HepG2 (cell line): ENCODE measurements around the gene PDLIM4. TPM values are rescaled to one million over a fixed set of nuclear protein-coding genes. Genes with fewer than 3 reads are reported as not detected.

ENCODE experiments used
- ATAC-seq: fragments of 200-7000 bp; cut with Tn5 transposase; 3 replicates; pipeline ENCODE4 v1.9.1; 2020; ENCODE audit warnings: mild to moderate bottlenecking, moderate library complexity
- BruUV-seq: library from RNA; stranded (reverse); fragments of 400-500 nt; replicated peaks from 2 replicates; lab custom pipeline; 2021; lab: Mats Ljungman, UMichigan
- CTCF ChIA-PET: fragments of 300-600 bp; formaldehyde crosslinking; extraction: SDS; loops from one replicate; lab custom pipeline; 2021; ENCODE audit warnings: low total read pairs, inconsistent platforms, low intra/inter-chr PET ratio; lab: Yijun Ruan, JAX
- POLR2A ChIA-PET: fragments of 350-600 bp; sonication (Branson Sonifier 250); formaldehyde crosslinking; loops from one replicate; lab custom pipeline; 2020; ENCODE audit warnings: antibody characterized with exemption, inconsistent platforms; lab: Yijun Ruan, JAX
- DNase-seq: peaks from one replicate; pipeline ENCODE4 v3.0.0-alpha.2; 2015; ENCODE audit warnings: low spot score
- FAIRE-seq: peaks from 3 replicates; lab custom pipeline; 2011; peaks lifted over from hg19 to GRCh38; lab: Jason Lieb, UNC
- H2AFZ ChIP-seq: one replicate; pipeline ENCODE4 v1.6.1; 2011; ENCODE audit warnings: low read length, inconsistent platforms
- H3K27ac ChIP-seq: fragments of 300-600 bp; 3 replicates; pipeline ENCODE4 v1.8.0; 2011; ENCODE audit warnings: mixed run types, mild to moderate bottlenecking, mixed read lengths, low read length, inconsistent platforms; ENCODE audit not compliant: insufficient read depth; ENCODE audit errors: extremely low read length
- H3K27me3 ChIP-seq, 2 experiments: fragments of 200-600 bp in 1 of 2; 2 replicates in 1 of 2; 3 replicates in 1 of 2; pipeline versions ENCODE4 v1.6.0 to v1.8.0; 2011; ENCODE audit warnings: low read length in 2 of 2, mild to moderate bottlenecking in 2 of 2, moderate library complexity in 2 of 2, inconsistent platforms in 1 of 2; ENCODE audit not compliant: insufficient read depth in 2 of 2, control insufficient read depth in 1 of 2
- H3K36me3 ChIP-seq, 2 experiments: fragments of 200-600 bp in 1 of 2; replicated peaks in 1 of 2; 2 replicates in 1 of 2; 3 replicates in 1 of 2; pipeline versions ENCODE4 v1.5.1 to v1.8.0; 2011; ENCODE audit warnings: low read length in 2 of 2, inconsistent platforms in 1 of 2; ENCODE audit not compliant: insufficient read depth in 2 of 2, control insufficient read depth in 1 of 2
- H3K4me1 ChIP-seq: 2 replicates; pipeline ENCODE4 v1.5.1; 2012; ENCODE audit warnings: low read length, inconsistent platforms; ENCODE audit not compliant: insufficient read depth
- H3K4me2 ChIP-seq: 2 replicates; pipeline ENCODE4 v1.6.0; 2011; ENCODE audit warnings: low read depth, low read length, inconsistent platforms
- H3K4me3 ChIP-seq, 3 experiments: fragments of 200-600 bp in 1 of 3; sonication (generic), shearing (Covaris generic) in 1 of 3; replicated peaks in 1 of 3; 2 replicates each; pipeline ENCODE4 v1.5.1; 2011 to 2016; ENCODE audit warnings: low read length in 3 of 3, inconsistent platforms in 2 of 3, low read depth in 2 of 3, mild to moderate bottlenecking in 2 of 3, control low read depth in 1 of 3, mixed read lengths in 1 of 3; ENCODE audit not compliant: insufficient read depth in 1 of 3
- H3K79me2 ChIP-seq: one replicate; pipeline ENCODE4 v1.6.1; 2011; ENCODE audit warnings: low read length, inconsistent platforms; ENCODE audit not compliant: insufficient read depth
- H3K9ac ChIP-seq: 2 replicates; pipeline ENCODE4 v1.6.0; 2011; ENCODE audit warnings: mild to moderate bottlenecking, low read depth, low read length, inconsistent platforms; ENCODE audit not compliant: insufficient read depth
- H3K9me3 ChIP-seq: 2 replicates; pipeline ENCODE4 v1.5.1; 2012; ENCODE audit warnings: mild to moderate bottlenecking, low read length
- H4K20me1 ChIP-seq: 2 replicates; pipeline ENCODE4 v1.6.0; 2011; ENCODE audit warnings: inconsistent platforms, mild to moderate bottlenecking, low read length, moderate library complexity; ENCODE audit not compliant: insufficient read depth
- AGO2 ChIP-seq: fragments of 200-400 bp; formaldehyde crosslinking; optimal IDR thresholded peaks from 2 replicates; pipeline ENCODE3; 2017; ENCODE audit warnings: mild to moderate bottlenecking, low read depth, low read length, moderate library complexity
- BORCS8-MEF2B ChIP-seq: sonication (generic); formaldehyde crosslinking; IDR thresholded peaks from 2 replicates; pipeline ENCODE4 v1.8.0; 2022; ENCODE audit warnings: mild to moderate bottlenecking, missing genetic modification reagents
- ELF1 ChIP-seq: sonication (generic); formaldehyde crosslinking; IDR thresholded peaks from 2 replicates; pipeline ENCODE4 v1.4.0; 2020; ENCODE audit warnings: missing genetic modification reagents
- FUBP1 ChIP-seq: sonication (generic); formaldehyde crosslinking; IDR thresholded peaks from 2 replicates; pipeline ENCODE4 v1.5.1; 2020; ENCODE audit warnings: missing genetic modification reagents, mild to moderate bottlenecking, borderline replicate concordance
- IKZF5 ChIP-seq: IDR thresholded peaks from 2 replicates; pipeline ENCODE4 v1.6.1; 2018; ENCODE audit warnings: missing genetic modification reagents, mild to moderate bottlenecking, missing compliant biosample characterization
- RARA ChIP-seq: IDR thresholded peaks from 2 replicates; pipeline ENCODE4 v1.6.1; 2016; ENCODE audit warnings: missing genetic modification reagents, missing compliant biosample characterization
- SAP130 ChIP-seq: IDR thresholded peaks from 2 replicates; pipeline ENCODE4 v1.6.1; 2016; ENCODE audit warnings: low read depth
- SCMH1 ChIP-seq: sonication (generic); formaldehyde crosslinking; IDR thresholded peaks from 2 replicates; pipeline ENCODE4 v1.9.0; 2021; ENCODE audit warnings: missing genetic modification reagents, mild to moderate bottlenecking, borderline replicate concordance
- TCF12 ChIP-seq, 2 experiments: fragments of 450-650 bp in 1 of 2; sonication (generic) in 1 of 2; formaldehyde crosslinking in 1 of 2; IDR thresholded peaks; 2 replicates each; pipeline versions ENCODE4 v1.6.1 to v1.8.0; 2017 to 2022; ENCODE audit warnings: antibody characterized with exemption in 1 of 2, mild to moderate bottlenecking in 1 of 2, missing genetic modification reagents in 1 of 2, moderate library complexity in 1 of 2
- ZBTB3 ChIP-seq: sonication (generic); formaldehyde crosslinking; IDR thresholded peaks from 2 replicates; pipeline ENCODE4 v1.4.0; 2020; ENCODE audit warnings: low read depth, mild to moderate bottlenecking, moderate library complexity, missing genetic modification reagents, borderline replicate concordance
- ZNF598 ChIP-seq: sonication (generic); formaldehyde crosslinking; IDR thresholded peaks from 2 replicates; pipeline ENCODE4 v1.5.1; 2020; ENCODE audit warnings: mild to moderate bottlenecking, missing genetic modification reagents, borderline replicate concordance
- WGBS: methylation state at CpG from one replicate; pipeline ENCODE4 v1.1.6; 2017; ENCODE audit warnings: low lambda C conversion rate; 5-methylcytosine and 5-hydroxymethylcytosine counted together
- in situ Hi-C: cut with HindIII; loops from 2 replicates; pipeline ENCODE4 v1.10.0; 2017; ENCODE audit warnings: low pct_unique_long_range_greater_than_20kb; ENCODE audit not compliant: extremely low pct_ligation_motif_present
- intact Hi-C: fragments of 100-400 bp; cut with micrococcal nuclease; formaldehyde crosslinking; loops from one replicate; pipeline ENCODE4 v1.10.0; 2022; ENCODE audit not compliant: unreplicated experiment
- polyA plus RNA-seq, 8 experiments: library from polyadenylated mRNA; depleted of rRNA in 3 of 8; stranded (reverse) in 7 of 8; unstranded in 1 of 8; fragments of >200 nt; fragmentation: Illumina TruSeq in 4 of 8; extraction: Trizol in 4 of 8; gene quantifications; 2 replicates each; pipeline versions ENCODE4 v1.2.1 to v1.2.3, GENCODE V29; 2011 to 2016; ENCODE audit warnings: low read depth in 4 of 8, missing spikeins in 1 of 8, mixed read lengths in 1 of 8; ENCODE audit not compliant: insufficient read depth in 1 of 8
- total RNA-seq, 5 experiments: library from RNA; depleted of rRNA; stranded (reverse); fragments of >200 nt; fragmentation: Illumina TruSeq; extraction: Trizol; gene quantifications; 2 replicates each; pipeline ENCODE4 v1.2.3, GENCODE V29; 2016; ENCODE audit warnings: low read depth in 1 of 5

The PDLIM4 gene
- total and polyA plus RNA-seq, 2 of the 13 experiments (the other 11 are each of a cell fraction or from before 2014, with no cell fraction given) = 1.1 to 2.3 TPM

GRCh38 chr5:132263548-132264261 lies 6.2 kb downstream of the PDLIM4 start:
- H2AFZ ChIP-seq = no peak overlapping the region
- H3K27me3 ChIP-seq = peaks cover 3 to 10% of the 10 kb centered on the region in 2 experiments; a peak in 3 of 5 replicates
- no peak overlapping the region for H3K4me2 ChIP-seq
- no peaks in the 10 kb centered on the region for H3K9me3 ChIP-seq
- CTCF ChIA-PET = no interaction called here
- intact Hi-C loops = no loop called here
- H3K27ac ChIP-seq = no peak overlapping the region
- H3K36me3 ChIP-seq = no peaks in the 10 kb centered on the region
- FAIRE-seq = no peak
- H3K4me3 ChIP-seq = no peak overlapping the region
- no peaks in the 10 kb centered on the region for H3K79me2 ChIP-seq
- peaks cover 35% of the 10 kb centered on the region for H3K4me1 ChIP-seq
- 89% methylated on average over 1 of the region's 7 CpGs for WGBS
- no peaks in the 10 kb centered on the region for H4K20me1 ChIP-seq
- DNase-seq = no peak
- POLR2A ChIA-PET = interaction anchor here (1.4 kb wide), 1 partner anchor 31 kb away, joined by 3 read pairs; the partner anchor contains the start of gene SLC22A4
- ATAC-seq = no peak
- no TSS peak for BruUV-seq
- in situ Hi-C loops = no loop called here
- H3K9ac ChIP-seq = no peak overlapping the region
- peak; percentile 36; the same call in 1 of the 2 replicates for TF ChIP-seq RARA (CRISPR knock-in tag)
- no peak for TF ChIP-seq SAP130 (CRISPR knock-in tag)
- TF ChIP-seq, all 625 proteins: peak for 1

- WGBS = 50% methylated on average over 4 of the region's 4 CpGs
- no peaks in the 10 kb centered on the region for H4K20me1 ChIP-seq
- no peak overlapping the region for H3K9ac ChIP-seq
- H3K27me3 ChIP-seq = peaks cover 0 to 1% of the 10 kb centered on the region in 2 experiments; a peak in 1 of 5 replicates
- no peak for ATAC-seq
- BruUV-seq = no TSS peak
- no peak for FAIRE-seq
- intact Hi-C loops (no loop called here), in situ Hi-C loops (no loop called here)
- DNase-seq = no peak
- H3K9me3 ChIP-seq = no peaks in the 10 kb centered on the region
- H3K4me1 ChIP-seq = peaks cover 42% of the 10 kb centered on the region
- H3K36me3 ChIP-seq = no peaks in the 10 kb centered on the region
- H3K79me2 ChIP-seq = no peaks in the 10 kb centered on the region
- no peak overlapping the region for H3K4me3 ChIP-seq
- H3K4me2 ChIP-seq = no peak overlapping the region
- ChIA-PET POLR2A (interaction anchor here (0.6 to 1.4 kb wide), 3 partner anchors 14 to 318 kb away, joined by 3 to 5 read pairs (median 3); partner anchors contain the start of gene SLC22A4), CTCF (no interaction called here)
- no peak overlapping the region for H3K27ac ChIP-seq
- H2AFZ ChIP-seq = no peak overlapping the region
- TF ChIP-seq BORCS8-MEF2B (CRISPR knock-in tag) = no peak
- TF ChIP-seq AGO2 = no peak
- no peak for TF ChIP-seq FUBP1 (CRISPR knock-in tag)
- TF ChIP-seq SCMH1 (CRISPR knock-in tag) = no peak
- no peak for TF ChIP-seq ZBTB3
- no peak for TF ChIP-seq TCF12 (IDR thresholded peaks at IDR 0.05)
- no peak for TF ChIP-seq TCF12 (CRISPR knock-in tag; IDR thresholded peaks at IDR 0.05)
- no peak for TF ChIP-seq ZNF598 (CRISPR knock-in tag)
- TF ChIP-seq IKZF5 (CRISPR knock-in tag) = no peak
- TF ChIP-seq ELF1 (CRISPR knock-in tag) = no peak
Observed at GRCh38 chr5:132264546-132265335, 7.2 kb downstream of the PDLIM4 start.
